Activated CD4-positive, alpha-beta T cell treated with anti-CD3 and anti-CD28 coated beads, Interleukin-10, Interleukin-2, amounts not matched to agents 100 ng/mL and 50 ng/mL, durations not matched to agents 16 hours and 8 hours (primary cell): ENCODE results near the gene RHBDL1.
A peak's percentile ranks its signal among the peaks of the same experiment; 100 is the strongest.
"Not testable (repeated sequence)": the region's sequence is repeated elsewhere in the genome, so short reads cannot be mapped to it uniquely, and the experiment has no call there.

Source experiments
- DNase-seq: peaks from one replicate; pipeline ENCODE4 v3.0.0-alpha.2; 2020

The RHBDL1 gene

GRCh38 chr16:689175-689897, 13.9 kb downstream of the RHBDL1 start:
- DNase-seq = no peak

GRCh38 chr16:691242-691641, 15.8 kb downstream of the RHBDL1 start:
- not testable (repeated sequence) for DNase-seq

DNA sequence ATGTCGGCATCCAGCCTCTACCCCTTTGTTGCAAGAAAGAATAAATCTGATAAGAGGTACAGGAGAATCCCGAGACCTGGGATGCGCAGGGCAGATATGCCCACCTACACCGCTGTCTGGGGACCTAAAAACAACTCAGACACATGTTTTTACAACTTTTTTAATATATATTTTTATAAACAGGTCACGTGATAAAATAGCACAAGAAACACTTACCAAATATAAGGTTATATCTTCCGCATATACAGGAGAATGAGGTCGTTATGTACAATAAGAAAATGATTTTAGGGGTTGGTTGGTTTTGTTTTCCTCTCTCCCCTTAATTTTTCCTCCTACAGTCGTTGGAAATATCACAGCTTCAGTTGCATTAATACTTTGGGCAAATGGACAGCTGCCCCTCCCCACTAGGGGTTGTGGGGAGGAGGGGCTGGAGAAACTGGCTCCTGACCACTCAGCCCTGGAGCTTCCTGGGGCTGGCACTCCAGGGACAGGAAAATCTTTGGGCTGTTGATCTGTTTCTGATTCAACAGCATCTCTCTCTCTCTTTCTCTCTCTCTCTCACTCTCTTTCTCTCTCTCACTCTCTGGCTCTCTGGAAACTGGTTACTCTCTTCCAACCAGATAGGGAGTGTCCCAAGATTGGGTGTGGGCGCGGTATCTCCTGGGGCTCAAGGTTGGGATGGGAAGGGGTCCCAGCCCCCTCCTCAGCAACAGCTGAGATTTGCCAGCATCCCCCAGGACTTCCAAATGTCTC, 17.1 kb downstream of the RHBDL1 start:
- no peak for DNase-seq

- no peak for DNase-seq
Measured at GRCh38 chr16:693364-693763, 17.9 kb downstream of the RHBDL1 start.

- DNase-seq = no peak
Measured at GRCh38 chr16:693766-694165, 18.3 kb downstream of the RHBDL1 start.

DNA sequence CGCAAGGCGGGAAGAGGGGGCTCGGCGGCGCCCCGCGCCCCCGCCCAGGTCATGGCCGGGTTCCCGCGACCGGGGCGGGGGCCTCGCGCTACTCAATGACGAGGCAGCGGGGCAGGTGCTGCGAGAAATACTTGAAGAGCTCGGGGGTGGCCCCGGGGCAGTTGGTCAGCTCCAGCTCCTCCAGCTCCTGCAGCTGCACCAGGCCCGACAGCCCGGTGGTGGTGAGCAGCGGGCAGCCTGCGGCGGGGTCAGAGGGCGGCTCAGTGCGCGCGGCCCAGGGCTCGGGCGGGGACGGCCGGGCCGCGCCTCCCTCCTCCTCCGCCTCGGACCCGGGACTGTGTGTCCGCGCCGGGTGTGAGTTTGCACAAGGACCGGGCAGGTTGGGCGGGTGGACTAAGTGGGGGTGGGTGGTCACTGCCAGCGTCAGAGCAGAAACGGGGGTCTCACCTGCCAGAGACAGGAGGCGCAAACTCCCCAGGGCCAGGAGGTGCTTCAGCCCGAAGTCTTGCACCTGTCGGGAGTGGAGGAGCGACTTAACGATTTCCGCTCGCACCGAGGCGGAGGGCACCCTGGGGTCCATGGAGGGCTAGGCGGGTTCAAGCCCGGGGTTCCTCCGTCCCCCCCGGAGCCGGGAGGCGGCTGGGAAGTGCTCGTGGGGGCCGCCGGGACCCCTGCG, 18.9 kb downstream of the RHBDL1 start:
- no peak for DNase-seq

- DNase-seq = no peak
Measured at GRCh38 chr16:694863-695354, 19.4 kb downstream of the RHBDL1 start.

GRCh38 chr16:695355-696089, 20.1 kb downstream of the RHBDL1 start:
- peak; percentile 76 for DNase-seq

- no peak for DNase-seq
Measured at GRCh38 chr16:698911-699671, 23.6 kb downstream of the RHBDL1 start.

DNA sequence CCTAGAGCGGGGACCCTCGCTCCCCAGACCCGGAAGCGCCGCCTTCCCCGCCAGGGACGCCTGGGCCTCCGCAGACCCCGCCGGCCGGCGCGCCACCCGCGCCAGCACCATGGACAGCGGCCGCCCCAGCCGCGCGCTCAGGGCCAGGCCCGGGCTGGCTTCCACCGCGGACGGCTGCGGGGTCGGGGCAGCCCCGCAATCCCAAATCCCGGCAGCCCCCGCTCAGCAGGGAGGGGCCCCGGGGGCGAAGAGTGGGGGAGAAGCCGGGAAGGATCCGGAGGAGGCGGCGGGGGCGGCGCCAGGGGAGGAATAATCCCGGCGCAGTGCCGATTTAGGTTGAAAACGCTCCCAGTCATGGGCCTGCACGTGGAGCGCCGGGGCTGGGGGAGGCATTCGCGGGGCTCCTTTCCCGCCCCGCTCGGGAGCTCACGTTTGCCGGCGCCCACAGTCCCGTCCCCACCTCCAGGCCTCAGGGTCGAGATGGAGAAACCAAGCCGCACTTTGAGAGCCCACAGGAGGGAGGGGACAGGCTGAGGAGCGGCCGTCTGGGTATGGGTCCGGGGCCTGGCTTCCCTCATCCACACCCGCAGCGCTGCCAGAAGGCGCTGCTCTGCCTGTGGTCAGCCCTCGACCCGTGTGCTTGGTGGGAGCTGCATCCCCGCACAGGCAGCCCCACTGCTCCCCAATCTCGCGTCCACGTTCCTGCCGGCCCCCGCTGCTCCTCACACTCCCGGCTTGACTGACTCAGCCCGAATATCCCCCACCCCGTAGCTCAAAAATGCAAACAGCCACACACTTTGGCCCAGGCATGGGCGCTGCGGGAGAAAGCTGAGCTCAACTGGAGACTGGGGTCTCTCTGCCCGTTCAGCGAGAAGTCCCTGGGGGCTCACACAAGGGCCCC, 25.5 kb downstream of the RHBDL1 start:
- DNase-seq = no peak

- DNase-seq = no peak
Measured at GRCh38 chr16:702341-702740, 26.9 kb downstream of the RHBDL1 start.

- no peak for DNase-seq
Measured at GRCh38 chr16:703406-703805, 27.9 kb downstream of the RHBDL1 start.

DNA sequence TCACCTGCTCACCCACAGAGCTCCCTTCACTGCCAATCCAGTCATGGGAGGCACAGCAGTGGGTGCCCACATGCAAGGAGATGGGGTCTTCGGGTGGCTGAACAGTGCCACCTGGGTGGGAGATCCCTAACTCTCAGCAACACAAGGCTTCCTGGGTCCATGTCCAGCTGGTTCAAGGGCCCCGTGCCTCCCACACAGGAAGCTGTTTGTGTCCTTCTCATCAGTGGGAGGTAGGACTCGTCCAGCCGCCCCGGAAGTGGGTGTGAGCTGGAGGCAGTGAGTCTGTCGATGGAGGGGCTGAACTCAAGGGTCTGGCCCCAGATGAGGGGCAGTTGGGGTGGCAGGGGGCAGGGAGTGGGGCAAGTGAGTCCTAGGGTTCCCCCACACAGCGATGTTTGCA, 28.6 kb downstream of the RHBDL1 start:
- DNase-seq = no peak

DNA sequence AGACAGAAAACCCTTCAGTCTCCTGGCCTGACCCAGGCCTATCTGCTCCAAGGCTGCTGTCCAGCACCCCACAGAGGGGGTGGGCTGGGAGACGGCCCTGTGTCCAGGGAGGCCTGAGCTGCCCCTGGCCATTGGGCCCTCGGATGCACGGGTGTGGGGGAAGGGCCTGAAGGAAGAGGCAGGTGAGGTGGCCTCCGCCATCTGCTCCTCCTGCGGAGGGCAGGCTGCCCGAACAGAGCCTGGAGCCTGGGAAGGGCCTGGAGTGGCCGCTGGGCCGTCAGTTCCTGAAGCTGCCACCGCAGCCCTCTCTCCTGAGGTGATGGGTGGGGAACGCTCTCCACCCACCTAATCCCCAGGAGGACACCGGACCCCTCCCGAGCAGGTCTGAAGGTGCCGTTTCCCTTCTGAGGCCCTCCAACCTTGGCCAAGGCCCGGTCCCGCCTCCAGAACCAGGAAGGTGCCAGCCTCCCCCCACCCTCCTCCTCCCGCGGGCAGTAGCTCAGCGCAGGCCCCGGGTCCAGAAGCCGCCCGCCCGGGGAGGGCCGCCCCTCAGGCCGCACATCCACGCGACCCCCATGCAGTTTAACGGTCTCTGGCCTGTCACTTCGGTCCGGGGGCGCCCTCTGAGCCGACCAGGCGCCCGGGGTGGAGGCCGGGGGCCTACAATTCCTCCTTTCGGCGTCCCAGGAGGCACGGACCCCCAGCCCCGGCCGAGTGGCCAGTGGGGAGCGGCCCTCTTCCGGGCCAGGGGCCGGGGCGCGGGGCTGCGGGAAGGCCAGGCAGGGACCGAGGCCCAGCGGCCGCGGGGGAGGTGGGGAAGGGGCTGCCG, 29.3 kb downstream of the RHBDL1 start:
- DNase-seq = no peak

DNA sequence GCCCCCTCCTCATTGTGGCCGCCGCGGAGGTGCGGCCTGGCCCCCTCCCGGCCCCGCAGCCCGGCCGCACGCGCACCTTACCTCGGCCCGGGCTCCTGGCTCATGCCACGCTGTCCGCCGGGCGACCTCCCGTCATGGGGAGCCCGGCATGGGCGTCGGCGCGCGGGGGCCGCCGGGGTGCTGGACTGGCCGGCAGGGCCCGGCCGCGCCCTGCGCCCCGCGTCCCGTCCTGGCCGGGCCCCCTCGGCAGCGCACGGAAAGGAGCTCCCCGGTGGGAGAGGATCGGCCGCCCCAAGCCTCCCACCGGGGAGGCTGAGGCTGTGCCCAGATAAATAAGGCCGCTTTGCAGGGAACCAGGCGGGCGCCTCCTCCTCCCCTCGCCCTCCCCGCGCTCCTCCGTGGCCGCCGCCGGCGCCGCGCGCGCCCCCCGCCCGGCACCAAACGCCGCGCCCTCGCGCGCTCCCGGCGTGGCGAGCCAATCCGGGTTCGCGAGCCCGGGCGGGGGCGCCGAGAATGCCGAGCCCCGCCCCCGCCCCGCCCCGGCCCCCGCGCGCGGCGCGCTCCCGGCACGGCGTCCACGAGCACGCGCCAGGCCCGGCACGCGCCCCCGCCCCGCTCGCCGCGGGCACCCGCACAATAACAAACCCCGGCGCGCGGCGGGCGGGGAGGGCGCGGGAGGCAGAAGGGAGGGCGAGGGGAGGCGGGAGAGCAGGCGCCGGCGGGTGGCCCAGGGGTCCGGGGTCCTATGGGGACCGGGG, 30.1 kb downstream of the RHBDL1 start, which contains the start of gene FBXL16:
FBXL16 (minus strand) TSS at position 371 of the 758 bp plus-strand sequence. CDS start 8,396 bp downstream, outside the sequence.
- no peak for DNase-seq

DNA sequence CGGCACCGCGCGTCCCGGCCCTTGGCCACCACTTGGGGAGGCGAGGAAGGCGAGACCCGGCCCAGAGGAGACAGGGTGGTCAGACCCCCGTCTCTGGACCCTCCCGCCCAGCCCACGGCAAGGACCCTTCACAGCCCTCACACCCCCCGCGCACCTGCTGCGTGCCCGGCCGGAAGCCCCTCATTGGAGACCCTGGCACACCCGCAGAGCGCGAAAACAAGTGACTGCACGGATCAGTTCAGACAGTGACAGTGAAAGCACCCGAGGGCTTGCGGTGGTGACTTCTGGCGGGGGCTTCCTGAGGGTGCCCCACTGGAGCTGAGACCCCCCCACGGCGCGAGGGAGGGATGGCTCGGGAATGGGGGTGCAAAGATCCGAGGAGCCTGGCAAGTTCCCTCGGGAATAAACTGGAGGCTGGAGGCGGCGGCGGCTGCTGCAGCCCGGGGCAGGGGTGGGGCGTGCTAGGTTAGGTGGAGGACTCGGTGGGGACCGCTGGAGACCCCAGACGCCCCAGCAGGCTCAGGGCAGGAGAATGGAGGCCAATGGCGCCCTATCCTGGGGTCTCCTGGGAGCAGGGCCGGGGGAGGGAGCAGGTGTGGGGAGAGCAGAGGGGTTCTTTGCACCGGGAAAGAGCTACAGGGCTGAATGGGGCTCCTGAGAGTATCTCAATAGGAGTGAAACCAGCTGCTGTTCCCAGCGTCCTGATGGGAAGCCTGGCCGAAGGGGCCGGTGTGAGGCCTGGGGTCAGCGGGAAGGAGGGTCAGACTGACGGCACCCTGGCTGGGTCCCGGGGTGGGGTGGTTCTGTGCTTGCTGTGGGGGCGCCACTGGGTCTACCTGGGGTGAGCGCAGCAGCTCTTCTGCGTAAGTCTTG, 31.0 kb downstream of the RHBDL1 start:
- no peak for DNase-seq

GRCh38 chr16:707062-707538, 31.6 kb downstream of the RHBDL1 start:
- DNase-seq = no peak

- DNase-seq = no peak
Measured at GRCh38 chr16:708019-708418, 32.5 kb downstream of the RHBDL1 start.
